HuH-7 (cell line): ENCODE measurements around the gene SGCG.
"Not testable (repeated sequence)": the region's sequence is repeated elsewhere in the genome, so short reads cannot be mapped to it uniquely, and the experiment has no call there.

Source experiments
- DNase-seq: peaks from one replicate; pipeline ENCODE4 v3.0.0; 2011; ENCODE audit warnings: low spot score

The SGCG gene

GRCh38 chr13:23180711-23181110 lies at the start of gene SGCG:
Gene SGCG (plus strand): TSS chr13:23180979. CDS start chr13:23203695, 22,716 bp downstream.
- DNase-seq = no peak

- DNase-seq = no peak
Measured at GRCh38 chr13:23134542-23134941, 46.2 kb upstream of the SGCG start.

GRCh38 chr13:23140492-23140891 lies 40.3 kb upstream of the SGCG start:
- no peak for DNase-seq

GRCh38 chr13:23141964-23142363 lies 38.8 kb upstream of the SGCG start:
- no peak for DNase-seq

- not testable (repeated sequence) for DNase-seq
Measured at GRCh38 chr13:23142607-23143006, 38.2 kb upstream of the SGCG start.

- no peak for DNase-seq
Measured at GRCh38 chr13:23144431-23144830, 36.3 kb upstream of the SGCG start.

- DNase-seq = no peak
Measured at GRCh38 chr13:23146006-23146405, 34.8 kb upstream of the SGCG start.

GRCh38 chr13:23146811-23147625 lies 33.8 kb upstream of the SGCG start:
- no peak for DNase-seq

GRCh38 chr13:23147827-23148226 lies 33.0 kb upstream of the SGCG start:
- DNase-seq = no peak

GRCh38 chr13:23157781-23158180 lies 23.0 kb upstream of the SGCG start:
- no peak for DNase-seq

GRCh38 chr13:23159205-23159759 lies 21.5 kb upstream of the SGCG start:
- DNase-seq = peak; percentile 26

GRCh38 chr13:23159760-23160637 lies 20.8 kb upstream of the SGCG start:
- DNase-seq = no peak

GRCh38 chr13:23160638-23161480 lies 19.9 kb upstream of the SGCG start:
- DNase-seq = no peak

- DNase-seq = no peak
Measured at GRCh38 chr13:23161481-23161825, 19.3 kb upstream of the SGCG start.

GRCh38 chr13:23175920-23176319 lies 4.9 kb upstream of the SGCG start:
- DNase-seq = no peak

- no peak for DNase-seq
Measured at GRCh38 chr13:23182142-23182541, 1.4 kb downstream of the SGCG start.

- DNase-seq = no peak
Measured at GRCh38 chr13:23183292-23183691, 2.5 kb downstream of the SGCG start.

GRCh38 chr13:23185542-23185941 lies 4.8 kb downstream of the SGCG start:
- no peak for DNase-seq

- no peak for DNase-seq
Measured at GRCh38 chr13:23201870-23202269, 21.1 kb downstream of the SGCG start.

GRCh38 chr13:23202383-23202782 lies 21.6 kb downstream of the SGCG start:
- no peak for DNase-seq

GRCh38 chr13:23203516-23203915 lies 22.7 kb downstream of the SGCG start:
- DNase-seq = no peak

- DNase-seq = no peak
Measured at GRCh38 chr13:23205807-23206206, 25.0 kb downstream of the SGCG start.
